Activated CD8-positive, alpha-beta T cell treated with anti-CD3 and anti-CD28 coated beads for 36 hours (primary cell): ENCODE measurements around the gene SIK2. TPM values are rescaled to one million over a fixed set of nuclear protein-coding genes. Genes with fewer than 3 reads are reported as not detected.

Experiments used
- ATAC-seq: fragments of 200-7000 bp; cut with Tn5 transposase; one replicate; pipeline ENCODE4 v1.10.0; 2021; ENCODE audit warnings: mild to moderate bottlenecking, moderate library complexity
- CTCF ChIA-PET: fragments of 350-600 bp; sonication (Branson Sonifier 250); formaldehyde crosslinking; loops from one replicate; lab custom pipeline; 2021; ENCODE audit warnings: antibody characterized with exemption; lab: Charles Lee
- POLR2A ChIA-PET: fragments of 350-600 bp; sonication (Branson Sonifier 250); formaldehyde crosslinking; loops from one replicate; lab custom pipeline; 2021; ENCODE audit warnings: antibody characterized with exemption; lab: Charles Lee
- DNase-seq: peaks from one replicate; pipeline ENCODE4 v3.0.0-alpha.2; 2020
- H3K27ac Mint-ChIP-seq: one replicate; pipeline ENCODE4 v1.8.0; 2021; ENCODE audit warnings: mild to moderate bottlenecking, mixed read lengths
- H3K27me3 Mint-ChIP-seq: one replicate; pipeline ENCODE4 v1.8.0; 2021; ENCODE audit warnings: mixed read lengths
- H3K36me3 Mint-ChIP-seq: one replicate; pipeline ENCODE4 v1.8.0; 2021; ENCODE audit warnings: low read depth, mixed read lengths
- H3K4me1 Mint-ChIP-seq: one replicate; pipeline ENCODE4 v1.8.0; 2021; ENCODE audit warnings: low read depth, mixed read lengths
- H3K4me3 Mint-ChIP-seq: one replicate; pipeline ENCODE4 v1.8.0; 2021; ENCODE audit warnings: mild to moderate bottlenecking, moderate library complexity, mixed read lengths
- H3K9me3 Mint-ChIP-seq: one replicate; pipeline ENCODE4 v1.8.0; 2021; ENCODE audit warnings: mixed read lengths
- intact Hi-C: fragments of 100-400 bp; cut with micrococcal nuclease; formaldehyde crosslinking; loops from one replicate; pipeline ENCODE4 v1.10.0; 2022
- total RNA-seq, 2 experiments: library from RNA; stranded (reverse); gene quantifications; one replicate each; pipeline ENCODE4 v1.2.3, GENCODE V29; 2021
- TF ChIP-seq, protein P1 (sequence below): fragments of 200-600 bp; IDR thresholded peaks from one replicate; pipeline ENCODE4 v1.8.0; 2022; ENCODE audit warnings: antibody characterized with exemption, mild to moderate bottlenecking

The SIK2 gene
- total RNA-seq, 2 experiments from 2014 or later = 7.4 to 8.0 TPM

DNA sequence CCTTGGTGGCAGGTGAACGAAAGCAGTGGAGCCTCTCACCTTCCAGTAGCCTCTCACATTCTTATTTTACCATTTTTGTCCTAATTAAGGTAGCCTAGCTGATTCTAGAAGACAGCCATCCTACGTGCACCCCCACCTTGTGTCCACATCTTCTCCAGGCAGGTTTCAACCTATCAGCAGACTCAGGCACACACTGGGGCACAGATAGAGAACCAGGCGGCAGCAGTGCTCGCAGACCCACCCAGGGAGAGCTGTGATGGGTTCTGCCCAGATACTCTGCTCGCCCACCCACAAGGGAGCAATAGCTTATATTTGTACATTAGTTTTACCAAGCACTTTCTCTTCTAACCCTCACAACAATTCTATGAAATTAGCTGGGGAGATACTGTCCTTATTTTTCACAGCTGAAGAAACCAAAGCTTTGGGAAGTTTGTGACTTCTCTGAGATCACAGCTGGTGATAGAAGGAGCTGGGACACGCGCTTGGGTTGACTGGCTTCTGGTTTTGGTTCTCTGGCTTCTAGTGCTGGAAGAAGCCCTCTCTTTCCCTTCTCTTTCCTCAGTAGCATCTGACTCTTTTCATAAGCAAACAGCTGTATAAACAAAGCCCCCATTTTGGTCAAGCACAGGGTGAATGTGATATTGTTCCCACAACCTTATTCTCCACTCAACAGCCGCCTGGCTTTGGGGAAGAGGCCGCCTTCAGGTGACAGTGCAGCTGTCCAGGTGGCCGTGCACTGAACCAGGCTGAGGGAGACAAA, 127.0 kb downstream of the SIK2 start:
- Mint-ChIP-seq H3K4me3 (no peak overlapping the region), H3K27ac (no peak overlapping the region), H3K4me1 (no peaks in the 10 kb centered on the region), H3K9me3 (no peaks in the 10 kb centered on the region), H3K27me3 (no peaks in the 10 kb centered on the region), H3K36me3 (peaks cover 6% of the 10 kb centered on the region)
- ChIA-PET CTCF (interaction anchor here (1.5 kb wide), 1 partner anchor 48 kb away, joined by 4 read pairs; no protein-coding TSS in a partner anchor), POLR2A (interaction anchor here (1.0 kb wide), 1 partner anchor 64 kb away, joined by 3 read pairs; no protein-coding TSS in a partner anchor)
- ATAC-seq (no peak), DNase-seq (no peak)
- TF ChIP-seq, protein P1, sequence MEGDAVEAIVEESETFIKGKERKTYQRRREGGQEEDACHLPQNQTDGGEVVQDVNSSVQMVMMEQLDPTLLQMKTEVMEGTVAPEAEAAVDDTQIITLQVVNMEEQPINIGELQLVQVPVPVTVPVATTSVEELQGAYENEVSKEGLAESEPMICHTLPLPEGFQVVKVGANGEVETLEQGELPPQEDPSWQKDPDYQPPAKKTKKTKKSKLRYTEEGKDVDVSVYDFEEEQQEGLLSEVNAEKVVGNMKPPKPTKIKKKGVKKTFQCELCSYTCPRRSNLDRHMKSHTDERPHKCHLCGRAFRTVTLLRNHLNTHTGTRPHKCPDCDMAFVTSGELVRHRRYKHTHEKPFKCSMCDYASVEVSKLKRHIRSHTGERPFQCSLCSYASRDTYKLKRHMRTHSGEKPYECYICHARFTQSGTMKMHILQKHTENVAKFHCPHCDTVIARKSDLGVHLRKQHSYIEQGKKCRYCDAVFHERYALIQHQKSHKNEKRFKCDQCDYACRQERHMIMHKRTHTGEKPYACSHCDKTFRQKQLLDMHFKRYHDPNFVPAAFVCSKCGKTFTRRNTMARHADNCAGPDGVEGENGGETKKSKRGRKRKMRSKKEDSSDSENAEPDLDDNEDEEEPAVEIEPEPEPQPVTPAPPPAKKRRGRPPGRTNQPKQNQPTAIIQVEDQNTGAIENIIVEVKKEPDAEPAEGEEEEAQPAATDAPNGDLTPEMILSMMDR = no peak
- intact Hi-C loops = no loop called here

DNA sequence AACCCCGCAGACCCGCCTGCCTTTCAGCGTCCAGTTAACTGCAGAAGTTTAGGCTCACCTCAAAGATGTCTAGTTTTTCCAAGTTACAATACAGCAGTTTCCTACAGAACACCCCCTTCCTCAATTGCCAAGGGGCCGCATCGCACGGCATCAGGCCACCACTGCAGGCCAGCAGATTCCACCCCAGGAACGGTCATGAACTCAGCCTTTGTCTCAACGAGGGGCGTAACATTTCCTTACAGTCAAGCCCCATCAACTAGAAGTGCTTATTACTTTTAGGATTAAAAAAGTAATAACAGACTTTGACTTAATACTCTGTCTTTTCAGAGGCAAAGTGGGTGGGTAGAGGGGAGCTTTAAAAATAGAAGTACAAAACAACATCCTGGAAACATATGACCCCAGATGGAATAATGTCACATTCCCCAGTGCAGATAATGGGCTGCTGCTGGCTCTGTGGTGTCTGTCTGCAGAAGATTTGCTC, 127.6 kb downstream of the SIK2 start:
- DNase-seq (no peak), ATAC-seq (no peak)
- H3K9me3 Mint-ChIP-seq = no peaks in the 10 kb centered on the region
- ChIA-PET CTCF (interaction anchor here (1.5 kb wide), 1 partner anchor 47 kb away, joined by 4 read pairs; no protein-coding TSS in a partner anchor), POLR2A (interaction anchor here (1.0 kb wide), 1 partner anchor 63 kb away, joined by 3 read pairs; no protein-coding TSS in a partner anchor)
- intact Hi-C loops = no loop called here
- no peaks in the 10 kb centered on the region for H3K27me3 Mint-ChIP-seq
- H3K4me1 Mint-ChIP-seq = no peaks in the 10 kb centered on the region
- peaks cover 7% of the 10 kb centered on the region for H3K36me3 Mint-ChIP-seq
- TF ChIP-seq, protein P1 = no peak
- no peak overlapping the region for H3K27ac Mint-ChIP-seq
- H3K4me3 Mint-ChIP-seq = no peak overlapping the region

- Mint-ChIP-seq H3K27me3 (no peaks in the 10 kb centered on the region), H3K4me1 (no peaks in the 10 kb centered on the region), H3K9me3 (no peaks in the 10 kb centered on the region), H3K27ac (no peak overlapping the region), H3K4me3 (no peak overlapping the region), H3K36me3 (peaks cover 6% of the 10 kb centered on the region)
- CTCF ChIA-PET = interaction anchor here (0.7 kb wide), 1 partner anchor 11 kb away, joined by 3 read pairs; no protein-coding TSS in a partner anchor
- DNase-seq (no peak), ATAC-seq (no peak)
- intact Hi-C loops = no loop called here
- TF ChIP-seq, protein P1 = no peak
- POLR2A ChIA-PET = no interaction called here
Observed at GRCh38 chr11:111730871-111731591, 128.8 kb downstream of the SIK2 start.

DNA sequence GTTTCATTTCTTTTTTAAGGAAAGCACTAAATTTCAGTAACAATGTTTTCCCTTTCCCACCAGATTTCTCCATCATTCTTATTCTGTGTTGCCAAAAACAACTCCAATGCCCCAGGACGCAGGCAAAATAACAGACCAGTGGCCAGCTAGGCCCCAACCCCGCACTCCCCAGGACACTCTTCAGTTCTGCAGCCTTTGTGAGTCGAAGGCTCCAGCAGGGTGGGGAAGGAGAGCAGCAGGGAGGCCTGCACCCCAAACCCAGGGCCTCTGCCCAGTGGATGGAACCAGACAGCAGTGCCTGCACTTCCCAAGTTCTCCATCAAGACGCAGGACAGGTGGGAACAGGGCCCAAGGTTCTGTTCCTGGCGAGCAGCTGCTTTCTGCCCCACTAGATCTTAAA, 129.6 kb downstream of the SIK2 start:
- no peak overlapping the region for H3K4me3 Mint-ChIP-seq
- DNase-seq (no peak), ATAC-seq (no peak)
- H3K27ac Mint-ChIP-seq = no peak overlapping the region
- ChIA-PET POLR2A (no interaction called here), CTCF (no interaction called here)
- peaks cover 6% of the 10 kb centered on the region for H3K36me3 Mint-ChIP-seq
- H3K4me1 Mint-ChIP-seq = no peaks in the 10 kb centered on the region
- intact Hi-C loops = no loop called here
- no peaks in the 10 kb centered on the region for H3K9me3 Mint-ChIP-seq
- TF ChIP-seq, protein P1 = no peak
- H3K27me3 Mint-ChIP-seq = no peaks in the 10 kb centered on the region
